Measurements from ENCODE around the gene GMCL2. TPM values are rescaled to one million over a fixed set of nuclear protein-coding genes. Genes with fewer than 3 reads are reported as not detected.

GMCL2 gene
- total RNA-seq, 1 donor from 2014 or later, result not detected

DNA sequence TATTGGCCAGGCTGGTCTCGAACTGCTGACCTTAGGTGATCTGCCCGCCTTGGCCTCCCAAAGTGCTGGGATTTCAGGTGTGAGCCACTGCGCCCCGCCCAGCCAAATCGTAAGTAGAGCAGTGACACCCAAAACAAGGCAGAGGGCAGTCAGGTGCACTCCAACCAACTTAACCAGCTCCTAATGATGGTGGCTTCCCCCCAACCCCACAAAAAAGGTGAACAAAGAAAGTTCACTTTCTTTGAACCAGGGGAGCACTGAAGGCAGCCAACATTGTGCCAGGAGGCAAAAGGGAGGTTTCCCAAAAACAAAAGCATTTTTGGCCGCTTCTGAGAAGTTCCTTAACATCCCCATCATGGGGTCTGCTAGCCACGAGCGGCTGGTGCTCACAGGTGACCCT, 9.6 kb downstream of the GMCL2 start:
- no peak for DNase-seq

DNA sequence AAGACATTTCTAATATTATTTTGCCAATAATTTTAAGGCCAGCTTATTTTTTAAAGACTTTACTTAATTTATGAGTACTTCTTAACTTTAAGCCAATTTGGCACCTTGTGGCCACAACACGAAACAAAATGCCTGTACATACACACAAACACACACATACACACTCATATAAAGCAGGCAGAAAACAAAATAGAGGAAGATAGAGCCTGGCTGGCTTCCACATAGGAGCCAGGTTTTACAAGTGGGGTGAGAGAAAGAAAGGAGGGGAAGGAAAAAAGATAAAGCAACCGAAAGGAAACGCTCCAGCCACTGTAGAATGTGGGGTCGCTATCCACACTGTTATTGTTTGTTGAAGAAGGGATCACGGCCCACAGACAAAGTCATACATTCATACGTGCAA, 10.4 kb downstream of the GMCL2 start:
- no peak for DNase-seq

DNA sequence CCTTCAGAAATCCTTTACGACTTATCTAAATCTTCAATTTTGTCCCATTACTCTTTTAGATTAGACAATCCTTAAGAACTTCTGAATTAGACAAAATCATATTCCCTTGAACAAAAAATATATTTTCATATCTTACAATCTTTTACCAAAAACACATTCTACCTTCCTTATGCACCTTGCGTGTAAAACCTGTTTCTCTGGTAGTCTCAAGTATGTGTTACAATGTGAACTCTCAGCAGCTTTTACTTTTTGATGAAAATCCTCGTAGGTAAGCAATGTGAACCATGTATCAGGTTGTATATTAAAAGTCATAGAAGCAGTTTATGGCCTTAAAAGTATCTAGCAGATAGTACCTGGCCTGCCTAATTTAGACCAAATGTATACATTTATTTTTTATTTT, 12.7 kb downstream of the GMCL2 start:
- DNase-seq, result no peak

DNA sequence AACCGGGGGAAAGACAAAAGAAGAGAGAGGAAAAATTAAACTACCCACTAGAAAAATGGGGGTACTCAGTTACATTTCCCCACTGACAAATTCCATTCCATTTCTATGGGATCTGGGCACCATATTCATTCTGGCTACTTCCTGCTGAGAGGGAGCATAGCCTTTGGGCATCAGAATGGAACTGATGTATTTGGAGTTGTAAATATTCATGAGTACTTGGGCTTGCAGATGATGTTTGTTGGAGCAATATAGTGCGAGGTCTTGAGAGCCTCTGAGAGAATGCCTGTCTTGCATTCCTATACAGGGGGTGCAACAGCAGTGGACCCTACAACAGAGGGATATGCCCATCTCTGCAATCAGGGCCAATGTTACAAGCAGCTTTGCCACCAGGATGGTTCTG, 16.7 kb downstream of the GMCL2 start:
- DNase-seq, result no peak

DNA sequence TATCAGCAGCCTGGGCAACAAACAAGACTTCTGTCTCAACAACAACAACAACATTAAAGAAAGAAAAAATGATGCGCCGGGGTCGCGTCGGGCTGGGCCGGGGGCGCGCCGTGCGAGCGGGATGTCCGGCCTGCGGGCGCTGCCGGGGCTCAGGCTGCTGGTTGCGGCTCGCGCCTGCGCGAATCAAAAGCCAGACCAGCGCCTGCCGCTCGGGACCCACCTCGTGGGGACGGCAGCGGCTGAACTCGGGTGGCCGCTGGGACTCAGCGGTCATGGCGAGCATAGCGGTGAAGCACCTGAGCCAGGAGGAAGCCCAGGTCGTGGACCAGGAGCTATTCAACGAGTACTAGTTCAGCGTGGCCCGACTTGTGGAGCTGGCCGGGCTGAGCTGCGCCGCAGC, 21.6 kb downstream of the GMCL2 start:
- DNase-seq, result no peak

DNA sequence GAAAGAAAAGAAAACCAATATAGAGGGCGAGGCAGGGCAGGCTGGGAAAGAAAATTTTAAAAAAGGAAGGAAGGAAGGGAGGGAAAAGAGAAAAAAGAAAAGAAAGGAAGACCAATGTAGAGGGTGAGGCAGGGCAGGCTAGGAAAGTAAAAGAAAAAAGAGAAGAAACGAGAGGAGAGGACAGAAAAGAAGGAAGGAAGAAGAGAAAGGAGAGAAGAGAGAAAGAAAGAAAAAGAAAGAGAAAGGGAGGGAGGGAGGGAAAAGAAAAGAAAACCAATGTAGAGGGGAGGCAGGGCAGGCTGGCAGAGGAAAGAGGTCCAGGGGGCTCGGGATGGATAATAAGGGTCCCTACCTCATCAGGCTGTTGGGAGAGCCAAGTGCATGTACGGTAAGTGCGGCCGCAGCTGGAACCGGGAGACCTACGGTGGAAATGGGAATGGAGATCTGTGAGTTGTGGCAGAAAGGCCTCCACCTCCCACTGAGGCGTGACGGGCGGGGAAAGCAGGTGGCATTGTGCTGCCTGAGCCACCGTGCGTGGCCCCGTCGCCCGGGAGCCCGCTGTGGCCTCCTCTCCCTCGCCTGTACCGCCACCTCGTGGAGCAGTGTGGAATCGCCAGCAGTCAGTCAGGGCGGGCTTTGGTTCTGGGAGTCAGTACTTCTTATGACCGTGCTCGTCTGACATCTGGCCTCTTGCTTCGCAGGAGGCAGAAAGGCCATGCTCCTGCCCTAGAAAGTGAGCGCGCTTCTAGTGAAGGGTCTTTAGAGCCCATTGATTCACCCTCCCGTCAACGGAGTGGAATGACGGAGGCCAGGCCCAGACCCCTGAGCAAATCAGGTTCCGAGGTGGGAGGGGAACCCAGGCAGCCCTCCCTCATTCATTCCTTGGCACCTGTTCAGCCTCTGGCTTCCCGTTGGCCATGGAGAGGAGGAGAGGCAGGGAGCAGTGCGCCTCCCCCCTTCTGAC, 23.1 kb downstream of the GMCL2 start:
- DNase-seq, result peak; percentile 87

DNA sequence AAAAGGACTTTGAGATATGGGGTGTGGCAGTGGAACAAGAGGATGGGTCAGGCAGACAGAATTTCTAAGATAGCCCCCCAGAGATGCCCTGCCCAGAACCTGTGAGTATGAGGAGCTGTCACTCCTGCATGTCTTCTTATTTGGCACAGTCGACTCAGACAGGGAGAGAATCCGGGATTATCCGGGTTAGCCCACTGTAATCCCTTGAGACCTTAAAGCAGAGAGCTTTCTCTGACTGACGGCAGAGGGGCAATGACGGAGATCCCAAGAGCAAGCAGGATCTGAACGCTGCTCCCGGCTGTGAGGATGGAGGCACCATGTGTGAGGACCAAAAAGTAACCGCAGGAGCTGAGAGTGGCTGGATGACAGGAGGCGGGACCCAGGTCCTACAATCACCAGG, 24.7 kb downstream of the GMCL2 start:
- no peak for DNase-seq

DNA sequence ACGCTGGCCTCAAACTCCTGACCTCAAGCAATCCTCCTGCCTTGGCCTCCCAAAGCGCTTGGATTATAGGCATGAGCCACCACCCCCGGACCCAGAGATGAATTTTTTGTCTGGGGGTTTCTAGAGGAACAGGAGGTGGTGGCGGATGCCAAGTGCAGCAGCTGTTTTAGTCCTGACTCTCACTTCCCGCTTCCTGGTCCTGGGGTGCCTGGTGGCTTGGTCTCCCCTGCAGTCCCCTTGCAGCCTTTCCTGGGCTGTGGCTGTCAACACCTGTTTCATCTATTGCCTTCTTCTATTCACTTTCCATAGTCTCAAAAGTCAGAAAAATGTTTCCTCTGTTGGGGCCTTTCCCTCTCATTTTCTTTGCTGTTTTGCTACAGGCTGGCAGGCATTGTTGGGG, 27.0 kb downstream of the GMCL2 start:
- DNase-seq, result no peak

DNA sequence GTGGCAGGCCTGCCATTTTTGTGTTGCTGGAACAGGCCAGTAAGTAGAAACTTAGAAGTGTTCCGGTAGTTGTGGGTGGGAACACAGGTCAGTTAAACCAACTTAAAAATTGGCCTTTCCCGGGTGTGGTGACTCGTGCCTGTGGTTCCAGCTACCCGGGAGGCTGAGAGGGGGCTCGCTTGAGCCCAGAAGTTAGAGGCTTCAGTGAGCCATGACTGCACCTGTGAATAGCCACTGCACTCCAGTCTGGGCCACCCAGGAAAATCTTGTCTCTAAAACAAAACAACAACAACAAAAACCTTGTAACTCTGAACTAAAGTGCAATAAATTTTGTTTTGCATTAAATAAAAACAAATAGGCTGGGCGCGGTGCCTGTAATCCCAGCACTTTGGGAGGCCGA, 32.1 kb downstream of the GMCL2 start:
- DNase-seq, result no peak

DNA sequence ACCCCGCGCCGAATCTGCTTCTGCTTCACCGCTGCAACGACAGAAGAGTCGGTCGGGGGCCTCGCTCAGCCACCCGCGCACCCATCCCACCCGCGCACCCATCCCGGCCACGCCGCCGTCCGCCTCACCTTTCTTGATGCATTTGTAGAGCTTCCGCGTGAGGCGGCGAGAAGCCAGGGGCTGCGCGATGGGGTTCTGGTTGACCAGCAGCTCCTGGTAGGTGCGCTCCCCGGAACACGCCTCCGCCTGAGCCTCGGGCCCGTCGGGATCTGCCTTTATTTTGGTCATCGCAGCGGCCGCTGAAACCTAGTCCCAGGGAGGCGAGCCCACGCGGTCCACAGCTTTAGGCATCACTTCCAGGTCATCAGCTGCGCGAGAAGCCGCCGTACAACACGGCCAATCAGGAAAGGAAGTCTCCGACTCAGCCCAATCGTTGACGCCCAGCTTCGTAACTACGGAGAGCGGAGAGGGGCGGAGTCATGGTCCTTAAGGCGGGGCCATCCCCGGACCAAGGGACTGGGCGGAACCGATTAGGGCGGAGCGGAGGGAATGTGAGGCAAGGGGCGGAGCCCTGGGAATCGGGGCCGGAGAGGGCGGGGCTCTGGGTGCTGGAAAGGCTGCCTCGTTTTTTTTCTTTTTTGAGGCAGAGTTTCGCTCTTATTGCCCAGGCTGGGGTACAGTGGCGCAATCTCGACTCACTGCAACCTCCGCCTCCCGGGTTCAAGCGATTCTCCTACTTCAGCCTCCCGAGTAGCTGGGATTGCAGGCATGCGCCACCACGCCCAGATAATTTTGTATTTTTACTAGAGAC, 33.4 kb downstream of the GMCL2 start, which contains the start of gene NHP2:
TSS of gene NHP2 (minus strand) at position 356 of the 811 bp plus-strand sequence. CDS start at position 288, 68 bp downstream.
- DNase-seq, result peak; percentile 100

DNA sequence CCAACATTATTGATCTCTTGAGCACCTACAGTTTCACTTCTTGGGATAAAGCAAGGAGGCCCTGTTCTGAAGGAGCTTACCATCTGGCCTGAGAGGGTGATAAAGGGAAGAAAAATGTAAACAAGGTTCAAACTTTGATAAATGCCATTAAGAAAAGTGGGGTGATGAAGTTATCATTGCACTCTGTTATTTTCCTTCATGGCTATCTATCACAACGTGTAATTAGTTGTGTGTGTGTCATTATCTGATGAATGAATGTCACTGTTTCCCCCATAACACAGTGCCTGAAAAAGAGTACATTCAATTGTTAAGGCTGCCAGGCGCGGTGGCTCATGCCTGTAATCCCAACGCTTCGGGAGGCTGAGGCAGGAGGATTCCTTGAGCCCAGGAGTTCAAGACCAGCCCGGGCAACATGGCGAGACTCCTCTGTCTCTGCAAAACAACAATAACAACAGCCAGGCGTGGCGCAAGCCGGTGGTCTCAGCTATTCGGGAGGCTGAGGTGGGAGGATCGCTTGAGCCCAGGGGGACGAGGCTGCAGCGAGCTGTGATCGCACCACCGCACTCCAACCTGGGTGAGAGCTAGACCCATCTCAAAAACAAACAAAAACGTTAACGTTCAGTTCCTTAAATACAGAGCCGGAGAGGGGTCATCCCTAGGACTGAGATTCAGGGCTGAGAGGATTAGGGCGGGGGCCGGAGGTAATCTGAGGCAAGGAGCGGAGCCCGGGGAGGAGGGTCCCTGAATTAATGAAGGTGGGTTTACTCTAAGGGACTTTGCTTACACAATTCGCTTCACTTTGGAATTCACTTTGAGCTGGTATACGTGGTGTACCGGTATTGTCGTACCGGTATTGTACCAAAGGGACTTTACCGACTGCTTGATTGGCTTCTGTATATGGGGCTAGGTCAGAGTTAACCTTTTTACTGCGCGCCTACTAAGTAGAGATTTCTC, 34.4 kb downstream of the GMCL2 start:
- no peak for DNase-seq

DNA sequence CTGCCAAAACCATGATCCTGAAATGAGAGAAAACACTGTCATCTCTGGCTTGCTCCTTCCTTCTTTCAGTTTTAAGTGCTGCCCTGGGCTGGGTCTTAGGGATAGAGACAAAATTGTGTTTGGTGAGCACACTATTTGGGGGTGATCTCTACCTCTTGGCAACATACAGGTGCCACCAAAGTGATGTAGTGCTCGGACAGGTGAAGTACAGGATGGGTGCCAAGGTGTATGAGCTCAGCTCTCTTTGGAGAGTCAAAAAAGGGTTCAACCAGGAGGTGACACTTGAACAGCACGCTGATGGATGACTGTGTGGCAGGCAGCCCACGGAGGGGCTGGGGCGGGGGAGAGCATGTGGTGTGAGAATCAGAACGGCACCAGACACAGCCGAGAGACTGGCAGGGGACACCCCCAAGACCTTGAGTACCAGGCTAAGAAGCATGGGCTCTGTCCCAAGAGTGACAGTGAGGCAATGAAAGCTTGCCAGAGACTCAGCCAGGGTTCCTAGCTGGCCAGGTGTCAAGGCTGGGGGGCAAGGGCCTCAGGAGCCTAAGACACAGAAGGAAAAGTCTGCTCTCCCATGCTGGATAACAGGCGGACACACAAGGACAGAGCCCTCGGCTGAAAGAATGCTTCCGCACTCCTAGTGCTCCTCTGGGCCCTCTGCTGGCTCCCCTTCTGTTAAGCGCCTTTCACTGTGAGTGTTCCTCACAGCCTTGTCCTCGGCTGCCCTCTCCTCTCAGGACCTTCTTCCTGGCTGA, 36.0 kb downstream of the GMCL2 start:
- DNase-seq, result no peak

DNA sequence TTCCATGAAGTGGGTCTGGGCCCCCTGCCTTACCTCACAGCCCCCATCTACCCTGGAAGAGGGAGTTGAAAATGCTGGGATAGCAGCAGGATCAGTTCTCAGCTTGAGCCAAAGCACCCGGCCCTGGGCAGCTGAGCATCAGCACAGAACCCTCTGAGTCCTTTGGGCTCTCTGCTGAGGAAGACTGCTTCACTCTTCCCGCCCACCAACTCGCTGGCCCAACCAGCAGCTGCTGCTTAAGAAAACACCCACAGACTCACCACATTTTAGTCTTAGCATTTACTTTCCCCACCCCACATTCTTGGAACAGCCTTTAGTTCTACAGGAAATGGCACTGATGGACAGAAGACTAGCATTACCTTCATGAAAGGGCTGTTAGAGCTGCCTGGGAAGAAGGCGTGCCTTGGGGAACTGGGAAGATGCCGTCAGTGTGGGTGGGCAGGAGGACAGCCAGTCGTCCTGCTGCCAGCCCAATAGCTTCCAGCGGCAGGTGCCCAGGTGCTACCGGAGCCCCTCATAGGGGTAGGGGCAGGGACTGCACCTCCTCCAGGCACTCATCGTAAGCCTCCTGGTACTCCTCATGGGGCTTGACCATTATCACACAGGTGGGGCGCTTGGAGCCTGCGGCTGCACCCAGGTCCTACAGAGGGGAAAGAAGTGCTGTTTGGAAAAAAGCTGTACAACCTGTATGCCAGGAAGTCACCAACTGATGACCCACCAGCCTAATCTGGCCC, 37.8 kb downstream of the GMCL2 start:
- no peak for DNase-seq

DNA sequence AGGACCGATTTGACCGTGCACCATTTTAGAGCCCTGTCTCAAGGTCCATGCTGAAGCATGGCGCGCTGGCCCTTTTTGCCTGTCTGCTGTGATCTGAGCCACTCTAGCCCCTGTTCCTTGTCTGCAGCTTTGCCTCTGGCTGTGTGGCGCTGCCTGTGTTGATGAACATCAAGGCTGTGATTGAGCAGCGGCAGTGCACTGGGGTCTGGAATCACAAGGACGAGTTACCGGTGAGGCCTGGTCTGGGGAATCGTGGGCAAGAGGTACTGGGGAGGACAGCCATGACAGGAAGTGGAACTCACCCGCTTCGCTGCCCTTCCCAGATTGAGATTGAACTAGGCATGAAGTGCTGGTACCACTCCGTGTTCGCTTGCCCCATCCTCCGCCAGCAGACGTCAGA, 39.8 kb downstream of the GMCL2 start:
- DNase-seq, result no peak

DNA sequence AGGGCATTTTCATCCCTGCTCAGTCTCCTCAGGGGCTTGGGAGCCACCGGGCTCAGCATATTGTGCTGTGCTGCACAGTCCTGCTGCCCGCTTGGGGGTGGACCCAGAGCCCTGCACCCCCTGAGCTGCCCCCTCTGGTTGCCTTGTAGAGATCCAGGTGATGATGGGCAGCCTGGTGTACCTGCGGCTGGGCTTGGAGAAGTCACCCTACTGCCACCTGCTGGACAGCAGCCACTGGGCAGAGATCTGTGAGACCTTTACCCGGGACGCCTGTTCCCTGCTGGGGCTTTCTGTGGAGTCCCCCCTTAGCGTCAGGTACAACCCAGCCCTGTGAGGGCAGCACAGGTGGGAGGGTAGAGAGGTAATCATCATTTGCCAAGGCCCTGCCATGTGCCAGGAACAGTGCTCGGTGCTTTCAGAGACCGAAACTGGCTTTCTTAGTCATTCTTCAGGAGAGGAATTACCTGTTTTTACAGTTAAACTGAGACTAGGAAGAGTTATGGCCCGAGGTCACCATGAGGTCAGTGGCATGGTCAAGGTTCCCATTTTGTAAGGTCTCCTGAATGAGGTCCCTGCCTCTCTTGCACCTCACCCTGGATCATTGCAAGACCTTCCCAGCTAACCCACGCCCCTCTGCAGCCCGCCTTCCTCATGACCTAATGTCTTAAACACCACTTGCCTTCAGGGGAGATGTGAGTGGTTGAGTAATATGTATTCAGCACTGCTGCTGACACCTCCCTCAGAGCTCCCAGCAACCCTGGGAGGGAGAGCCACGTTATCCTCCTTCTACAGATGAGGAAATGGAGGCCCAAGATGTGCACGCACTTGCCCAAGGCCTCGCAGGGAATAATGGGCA, 41.0 kb downstream of the GMCL2 start:
- DNase-seq, result peak; percentile 81

DNA sequence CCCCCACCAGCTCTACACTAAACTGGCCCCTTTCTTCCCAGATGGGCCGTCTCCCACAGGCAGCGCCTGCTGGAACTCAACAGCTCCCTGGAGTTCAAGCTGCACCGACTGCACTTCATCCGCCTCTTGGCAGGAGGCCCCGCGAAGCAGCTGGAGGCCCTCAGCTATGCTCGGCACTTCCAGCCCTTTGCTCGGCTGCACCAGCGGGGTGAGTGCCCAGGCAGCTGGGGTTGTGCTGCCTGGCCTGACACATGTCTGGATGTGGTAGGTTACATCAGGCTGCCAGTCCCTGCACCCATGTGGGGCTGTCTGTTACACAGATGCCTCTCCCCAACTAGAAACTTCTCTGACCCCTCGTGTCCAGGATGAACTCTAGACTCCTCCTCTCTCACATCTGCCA, 43.3 kb downstream of the GMCL2 start:
- DNase-seq, result no peak

DNA sequence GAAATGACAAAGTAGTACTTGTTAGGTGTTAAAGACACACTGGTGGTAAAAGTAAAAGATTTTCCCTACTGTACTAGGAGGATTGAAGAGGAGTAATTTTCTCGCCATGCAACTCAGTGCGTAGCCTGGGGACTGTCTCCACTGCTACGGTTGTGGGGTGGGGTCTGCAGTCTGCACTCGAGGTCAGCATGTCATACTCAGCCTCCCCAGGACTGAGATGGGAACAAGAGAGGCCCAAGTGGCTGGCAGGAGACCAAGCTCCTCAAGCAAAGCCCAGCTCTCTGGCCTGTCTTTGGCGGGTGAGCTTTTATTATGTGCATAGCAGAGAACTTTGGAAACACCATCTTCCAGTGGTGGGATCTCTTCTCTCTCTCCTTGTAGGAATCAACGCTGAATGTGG, 43.9 kb downstream of the GMCL2 start:
- DNase-seq, result no peak

DNA sequence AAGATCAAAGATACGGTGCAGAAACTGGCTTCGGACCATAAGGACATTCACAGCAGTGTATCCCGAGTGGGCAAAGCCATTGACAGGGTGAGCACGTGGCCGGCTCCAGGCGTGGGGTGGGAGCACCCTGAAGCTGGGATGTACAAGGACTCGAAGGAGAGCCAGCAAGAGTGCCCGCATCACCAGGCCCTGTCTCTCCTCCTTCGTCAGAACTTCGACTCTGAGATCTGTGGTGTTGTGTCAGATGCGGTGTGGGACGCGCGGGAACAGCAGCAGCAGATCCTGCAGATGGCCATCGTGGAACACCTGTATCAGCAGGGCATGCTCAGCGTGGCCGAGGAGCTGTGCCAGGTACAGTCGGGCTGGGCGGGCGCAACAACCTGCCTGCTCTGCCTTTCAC, 44.5 kb downstream of the GMCL2 start:
- no peak for DNase-seq

DNA sequence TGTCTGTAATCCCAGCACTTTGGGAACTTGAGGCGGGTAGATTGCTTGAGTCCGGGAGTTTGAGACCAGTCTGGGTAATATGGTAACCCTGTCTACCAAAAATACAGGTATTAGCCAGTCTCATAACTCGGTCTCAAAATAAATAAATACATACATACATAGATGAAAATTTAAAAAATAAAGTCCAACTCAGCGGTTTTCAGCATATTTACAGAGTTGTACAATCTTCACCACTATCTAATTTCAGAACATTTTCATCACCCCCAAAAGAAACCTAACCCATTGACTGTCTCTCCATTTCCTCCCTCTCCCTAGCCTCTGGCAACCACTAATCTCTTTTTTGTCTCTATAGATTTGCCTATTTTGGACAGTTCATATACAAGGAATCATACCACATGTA, 45.6 kb downstream of the GMCL2 start:
- no peak for DNase-seq

DNA sequence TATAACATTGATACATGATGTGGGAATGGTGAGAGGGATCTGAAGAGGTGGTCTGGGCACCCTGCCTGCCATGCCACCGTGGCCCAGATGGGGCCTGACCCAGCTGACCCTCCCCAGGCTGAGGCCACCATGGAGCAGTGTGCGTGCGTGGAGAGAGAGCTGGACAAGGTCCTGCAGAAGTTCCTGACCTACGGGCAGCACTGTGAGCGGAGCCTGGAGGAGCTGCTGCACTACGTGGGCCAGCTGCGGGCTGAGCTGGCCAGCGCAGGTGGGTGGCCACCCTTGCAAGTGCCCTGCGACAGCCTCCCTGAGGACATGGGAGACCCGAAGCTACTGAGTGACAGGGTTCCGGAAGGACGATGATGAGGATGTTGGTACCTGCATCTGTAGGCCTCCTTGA, 49.2 kb downstream of the GMCL2 start:
- DNase-seq, result no peak

All from dermis blood vessel endothelial cell (primary cell).